ENCODE measurements around the gene COX4I1. TPM values are rescaled to one million over a fixed set of nuclear protein-coding genes. Genes with fewer than 3 reads are reported as not detected.

COX4I1 gene
- total RNA-seq, 1 experiment from 2014 or later = 429 TPM

- Histone ChIP-seq H3K4me3 (ENCODE audit: low read depth in 2 of 2, low read length in 2 of 2) (no peak overlapping the region), H3K9me3 (ENCODE audit: control insufficient read depth, insufficient read depth, low read depth, low read length) (no peaks in the 10 kb centered on the region), H3K36me3 (ENCODE audit: control insufficient read depth, insufficient read depth, low read length) (no peaks in the 10 kb centered on the region; the same call in 1 of the 2 replicates), H3K4me1 (ENCODE audit: control insufficient read depth, insufficient read depth, low read length) (no peaks in the 10 kb centered on the region), H3K27ac (ENCODE audit: low read length) (no peak overlapping the region), H3K27me3 (ENCODE audit: control insufficient read depth, insufficient read depth, low read length) (no peaks in the 10 kb centered on the region)
- no peak for TF ChIP-seq CTCF (IDR thresholded peaks at IDR 0.05)
- no peak for TF ChIP-seq TCF7L2 (IDR thresholded peaks at IDR 0.05; ENCODE audit: low read depth, low read length)
- intact Hi-C loops (cut with micrococcal nuclease; ENCODE audit: unreplicated experiment) (no loop called here), in situ Hi-C loops (cut with HindIII; ENCODE audit: low pct_unique_long_range_greater_than_20kb, low sequenced_read_pairs) (no loop called here)
- POLR2A ChIA-PET = no interaction called here
- no peak for ATAC-seq
- CTCF ChIA-PET = no interaction called here
- BruUV-seq (replicated peaks) = no TSS peak
- no peak for DNase-seq (ENCODE audit: low read depth, low spot score)
Observed at GRCh38 chr16:85773044-85773443, 26.5 kb upstream of the COX4I1 start.

- no peak overlapping the region for H3K4me3 ChIP-seq (ENCODE audit: low read depth in 2 of 2, low read length in 2 of 2)
- H3K4me1 ChIP-seq (ENCODE audit: control insufficient read depth, insufficient read depth, low read length) = no peaks in the 10 kb centered on the region
- no peak overlapping the region for H3K27ac ChIP-seq (ENCODE audit: low read length)
- no peaks in the 10 kb centered on the region for H3K27me3 ChIP-seq (ENCODE audit: control insufficient read depth, insufficient read depth, low read length)
- ATAC-seq = no peak
- in situ Hi-C loops (cut with HindIII; ENCODE audit: low pct_unique_long_range_greater_than_20kb, low sequenced_read_pairs) (no loop called here), intact Hi-C loops (cut with micrococcal nuclease; ENCODE audit: unreplicated experiment) (no loop called here)
- POLR2A ChIA-PET = interaction anchor here (0.6 kb wide), 1 partner anchor 15 kb away, joined by 8 read pairs; no protein-coding TSS in a partner anchor
- H3K36me3 ChIP-seq (ENCODE audit: control insufficient read depth, insufficient read depth, low read length) = peaks cover 3% of the 10 kb centered on the region; the same call in 1 of the 2 replicates
- CTCF ChIA-PET = interaction anchor here (0.7 kb wide), 3 partner anchors 13 to 313 kb away, joined by 7 to 10 read pairs (median 7); no protein-coding TSS in a partner anchor
- DNase-seq (ENCODE audit: low read depth, low spot score) = no peak
- BruUV-seq (replicated peaks) = no TSS peak
- TF ChIP-seq TCF7L2 (IDR thresholded peaks at IDR 0.05; ENCODE audit: low read depth, low read length) (no peak), SIN3A (IDR thresholded peaks at IDR 0.05; ENCODE audit: borderline replicate concordance, insufficient read depth, low read depth, low read length) (no peak), CTCF (IDR thresholded peaks at IDR 0.05) (no peak), REST (IDR thresholded peaks at IDR 0.05; ENCODE audit: insufficient read depth in 1 of 2, low read depth in 2 of 2, low read length in 1 of 2) (no peak), POLR2AphosphoS5 (IDR thresholded peaks at IDR 0.05; ENCODE audit: low read depth, low read length) (no peak)
- no peaks in the 10 kb centered on the region for H3K9me3 ChIP-seq (ENCODE audit: control insufficient read depth, insufficient read depth, low read depth, low read length)
Observed at GRCh38 chr16:85774136-85774535, 25.4 kb upstream of the COX4I1 start.
